Type B pancreatic cell (in vitro differentiated cells): ENCODE results near the gene JCHAIN. TPM values are rescaled to one million over a fixed set of nuclear protein-coding genes. Genes with fewer than 3 reads are reported as not detected.

ENCODE experiments used
- DNase-seq: peaks from one replicate; pipeline ENCODE4 v3.0.0; 2021; ENCODE audit warnings: mixed read lengths; ENCODE audit not compliant: unreplicated experiment; ENCODE audit errors: extremely low spot score
- H3K27ac Mint-ChIP-seq: 2 replicates; pipeline ENCODE4 v1.8.0; 2021; ENCODE audit warnings: mild to moderate bottlenecking, mixed read lengths
- H3K27me3 Mint-ChIP-seq: 2 replicates; pipeline ENCODE4 v1.8.0; 2021; ENCODE audit warnings: mixed read lengths
- H3K36me3 Mint-ChIP-seq: 2 replicates; pipeline ENCODE4 v1.8.0; 2021; ENCODE audit warnings: mixed read lengths
- H3K4me1 Mint-ChIP-seq: one replicate; pipeline ENCODE4 v1.8.0; 2021; ENCODE audit warnings: mixed read lengths; ENCODE audit not compliant: unreplicated experiment
- H3K4me3 Mint-ChIP-seq: 2 replicates; pipeline ENCODE4 v1.8.0; 2021; ENCODE audit warnings: mild to moderate bottlenecking, mixed read lengths
- H3K9me3 Mint-ChIP-seq: 2 replicates; pipeline ENCODE4 v1.8.0; 2021; ENCODE audit warnings: mixed read lengths
- total RNA-seq: library from RNA; stranded (reverse); gene quantifications from 2 replicates; pipeline ENCODE4 v1.2.1, GENCODE V29; 2021; ENCODE audit warnings: low replicate concordance
- TF ChIP-seq, protein P1 (sequence below): fragments of 200-600 bp; sonication (generic); conservative IDR thresholded peaks from 2 replicates; pipeline ENCODE4 v1.5.0; 2021; ENCODE audit warnings: antibody characterized with exemption, mild to moderate bottlenecking

Gene JCHAIN
- total RNA-seq, 1 donor from 2014 or later = not detected

DNA sequence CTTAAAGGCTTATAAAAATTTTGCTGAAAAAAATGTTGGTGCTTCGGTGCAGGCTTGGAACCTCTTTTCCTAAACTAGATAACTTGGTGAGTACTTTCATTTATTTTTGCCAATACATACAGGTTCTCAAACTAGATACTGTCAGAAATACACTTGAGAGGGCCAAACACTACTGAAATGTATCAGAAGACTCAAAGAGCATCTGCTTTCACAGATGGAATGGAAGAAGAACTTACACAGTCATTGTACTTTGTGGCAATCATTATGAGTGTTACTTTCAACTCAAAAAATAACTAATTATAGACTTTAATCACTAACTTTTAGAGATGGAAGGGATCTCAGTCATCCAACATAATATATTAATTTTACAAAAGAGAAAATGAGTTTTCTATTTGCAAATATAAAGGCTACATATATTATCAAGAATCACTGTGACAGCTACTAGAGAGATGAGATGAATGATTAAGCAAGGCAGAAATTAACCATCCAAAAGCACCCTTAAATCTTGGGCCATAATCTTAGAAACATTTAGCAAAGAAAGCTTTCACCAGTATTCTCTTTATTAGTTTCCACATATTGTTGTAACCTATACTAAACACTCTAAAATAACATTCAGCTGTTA, 36.7 kb downstream of the JCHAIN start:
- Mint-ChIP-seq H3K36me3 (no peaks in the 10 kb centered on the region), H3K27ac (no peak overlapping the region)

DNA sequence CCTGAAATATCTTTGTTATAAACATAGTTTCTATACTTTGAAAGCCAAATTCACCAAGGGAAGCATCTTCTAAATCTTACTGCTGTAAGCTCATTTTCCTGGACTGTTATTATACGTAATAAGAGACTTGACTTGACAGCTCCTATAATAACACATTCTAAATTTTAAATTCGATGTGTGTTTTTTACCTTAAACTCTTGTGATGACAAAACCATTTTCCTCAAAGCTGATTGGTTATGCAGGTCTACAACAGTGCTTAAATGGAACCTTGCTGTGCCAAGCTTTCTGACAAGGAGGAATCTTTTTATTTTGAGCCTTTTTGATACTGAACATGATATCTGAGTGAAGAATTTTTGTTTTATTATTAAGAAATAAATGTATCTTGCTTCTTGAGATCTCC, 37.9 kb downstream of the JCHAIN start, which contains the start of gene ENAM:
Gene ENAM, plus strand, starts transcription at position 301 of the 400 bp plus-strand sequence. CDS start 757 bp downstream, outside the sequence.
- no peaks in the 10 kb centered on the region for H3K36me3 Mint-ChIP-seq
- peaks cover 4% of the 10 kb centered on the region for H3K4me1 Mint-ChIP-seq
- H3K9me3 Mint-ChIP-seq = no peaks in the 10 kb centered on the region
- H3K27ac Mint-ChIP-seq = no peak within 1 kb of the TSS
- TF ChIP-seq, protein P1, sequence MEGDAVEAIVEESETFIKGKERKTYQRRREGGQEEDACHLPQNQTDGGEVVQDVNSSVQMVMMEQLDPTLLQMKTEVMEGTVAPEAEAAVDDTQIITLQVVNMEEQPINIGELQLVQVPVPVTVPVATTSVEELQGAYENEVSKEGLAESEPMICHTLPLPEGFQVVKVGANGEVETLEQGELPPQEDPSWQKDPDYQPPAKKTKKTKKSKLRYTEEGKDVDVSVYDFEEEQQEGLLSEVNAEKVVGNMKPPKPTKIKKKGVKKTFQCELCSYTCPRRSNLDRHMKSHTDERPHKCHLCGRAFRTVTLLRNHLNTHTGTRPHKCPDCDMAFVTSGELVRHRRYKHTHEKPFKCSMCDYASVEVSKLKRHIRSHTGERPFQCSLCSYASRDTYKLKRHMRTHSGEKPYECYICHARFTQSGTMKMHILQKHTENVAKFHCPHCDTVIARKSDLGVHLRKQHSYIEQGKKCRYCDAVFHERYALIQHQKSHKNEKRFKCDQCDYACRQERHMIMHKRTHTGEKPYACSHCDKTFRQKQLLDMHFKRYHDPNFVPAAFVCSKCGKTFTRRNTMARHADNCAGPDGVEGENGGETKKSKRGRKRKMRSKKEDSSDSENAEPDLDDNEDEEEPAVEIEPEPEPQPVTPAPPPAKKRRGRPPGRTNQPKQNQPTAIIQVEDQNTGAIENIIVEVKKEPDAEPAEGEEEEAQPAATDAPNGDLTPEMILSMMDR = no peak
- H3K27me3 Mint-ChIP-seq = no peaks in the 10 kb centered on the region
- H3K4me3 Mint-ChIP-seq = no peak within 1 kb of the TSS
- no peak for DNase-seq

More for the DNA sequence above, 36.7 kb downstream of the JCHAIN start:
- peaks cover 4% of the 10 kb centered on the region for H3K4me1 Mint-ChIP-seq
- H3K27me3 Mint-ChIP-seq = no peaks in the 10 kb centered on the region
- H3K4me3 Mint-ChIP-seq = no peak overlapping the region
- no peak for DNase-seq
- TF ChIP-seq, protein P1 = no peak
- H3K9me3 Mint-ChIP-seq = no peaks in the 10 kb centered on the region

DNA sequence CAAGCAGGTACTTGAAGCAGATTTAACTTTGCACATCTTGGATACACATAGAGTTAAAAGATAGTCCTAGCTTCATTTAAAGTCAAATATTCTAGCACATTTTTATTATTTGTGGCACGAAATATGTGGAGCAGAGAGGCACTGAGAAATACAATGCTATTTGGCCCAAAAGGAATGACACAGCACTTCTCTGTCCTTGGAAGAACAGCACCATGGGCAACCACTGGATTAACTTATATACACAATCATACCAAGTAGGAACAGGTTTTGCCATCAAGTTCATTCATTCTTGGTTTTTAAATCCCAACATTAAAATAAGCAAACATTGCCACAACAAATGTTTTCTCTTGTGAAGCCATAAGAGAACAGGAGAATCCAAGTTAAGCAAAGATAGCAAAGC, 38.7 kb downstream of the JCHAIN start:
- Mint-ChIP-seq H3K27ac (no peak overlapping the region), H3K4me1 (peaks cover 4% of the 10 kb centered on the region), H3K36me3 (no peaks in the 10 kb centered on the region), H3K4me3 (no peak overlapping the region), H3K9me3 (no peaks in the 10 kb centered on the region), H3K27me3 (no peaks in the 10 kb centered on the region)
- TF ChIP-seq, protein P1 = no peak
- DNase-seq = no peak

- no peak for DNase-seq
- TF ChIP-seq, protein P1 = no peak
- Mint-ChIP-seq H3K27me3 (no peaks in the 10 kb centered on the region), H3K36me3 (no peaks in the 10 kb centered on the region), H3K9me3 (peaks cover under 1% of the 10 kb centered on the region), H3K4me3 (no peak overlapping the region), H3K4me1 (no peaks in the 10 kb centered on the region), H3K27ac (no peak overlapping the region)
These were observed 42.0 kb downstream of the JCHAIN start for GRCh38 chr4:70624226-70624793.

DNA sequence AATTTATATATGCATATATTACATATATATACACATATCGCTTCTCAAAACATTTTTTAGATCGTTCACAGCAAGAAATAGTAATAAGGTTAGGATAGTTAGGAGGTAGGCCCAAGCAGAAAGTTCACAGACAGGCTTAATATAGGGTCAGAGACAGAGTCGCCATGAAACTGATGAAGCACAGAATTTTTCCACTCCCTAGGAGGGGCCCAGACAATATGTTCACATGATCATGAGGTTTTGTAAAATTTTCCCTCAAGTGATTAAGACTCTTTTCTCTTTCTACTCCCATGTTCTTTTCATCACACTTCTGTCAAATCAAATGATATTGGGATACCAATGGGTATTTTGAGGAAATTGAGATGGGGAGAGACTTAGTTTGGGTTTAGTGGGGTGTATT, 43.0 kb downstream of the JCHAIN start:
- DNase-seq = no peak
- Mint-ChIP-seq H3K27ac (no peak overlapping the region), H3K36me3 (no peaks in the 10 kb centered on the region), H3K4me1 (no peaks in the 10 kb centered on the region), H3K9me3 (peaks cover 10% of the 10 kb centered on the region), H3K4me3 (no peak overlapping the region), H3K27me3 (no peaks in the 10 kb centered on the region)
- TF ChIP-seq, protein P1 = no peak
